ENCODE results near the gene COPG1.
"Not testable (repeated sequence)": the region's sequence is repeated elsewhere in the genome, so short reads cannot be mapped to it uniquely, and the experiment has no call there.

- TF ChIP-seq CTCF, POLR2A (IDR thresholded peaks at IDR 0.05): not testable (repeated sequence)
Measured at GRCh38 chr3:129264994-129265393, 15.6 kb downstream of the COPG1 start.
